WTC11 (cell line): Measurements from ENCODE around the gene FRMD6.

ENCODE experiments used
- CREB1 ChIP-seq: sonication (generic); formaldehyde crosslinking; IDR thresholded peaks from 2 replicates; pipeline ENCODE4 v1.8.0; 2023; ENCODE audit warnings: mild to moderate bottlenecking, missing genetic modification reagents
- ESRRA ChIP-seq: sonication (generic); formaldehyde crosslinking; IDR thresholded peaks from 2 replicates; pipeline ENCODE4 v1.8.1; 2022; ENCODE audit warnings: mild to moderate bottlenecking, missing genetic modification reagents, borderline replicate concordance

DNA sequence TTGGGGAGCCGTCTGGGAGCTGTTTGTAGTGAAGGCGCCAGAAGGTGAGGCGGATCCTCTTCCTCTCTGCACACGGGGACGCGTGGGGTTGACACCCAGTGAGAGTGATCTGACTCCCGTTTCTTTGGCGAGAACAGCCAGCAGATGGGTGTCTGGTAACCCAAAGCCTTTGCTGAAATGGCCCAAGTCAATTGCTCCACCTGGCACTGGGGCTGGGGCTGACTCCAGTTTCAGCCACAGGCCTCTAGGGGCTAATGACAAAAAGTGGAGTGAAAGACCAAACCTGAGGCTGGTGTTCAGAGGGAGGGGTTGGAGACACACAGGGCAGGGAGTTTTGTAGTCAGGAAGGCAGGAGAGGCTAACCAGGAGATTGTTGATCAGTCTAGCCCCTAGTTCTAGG is 87.0 kb downstream of the FRMD6 start:
- no peak for TF ChIP-seq ESRRA (CRISPR knock-in tag)
- TF ChIP-seq CREB1: no peak
